H9 (cell line): ENCODE measurements around the gene DIPK1C. TPM values are rescaled to one million over a fixed set of nuclear protein-coding genes. Genes with fewer than 3 reads are reported as not detected.

Experiments used
- DNase-seq: peaks from one replicate; pipeline ENCODE4 v3.0.0-alpha.2; 2017
- H2AFZ ChIP-seq: one replicate; pipeline ENCODE4 v1.6.1; 2013; ENCODE audit warnings: mild to moderate bottlenecking, low read length, control low read depth, moderate library complexity
- H2AK5ac ChIP-seq: 2 replicates; pipeline ENCODE4 v1.6.1; 2013; ENCODE audit warnings: low read length, control low read depth, mixed read lengths; ENCODE audit not compliant: insufficient read length
- H2BK120ac ChIP-seq: one replicate; pipeline ENCODE4 v1.6.1; 2013; ENCODE audit warnings: low read depth, mild to moderate bottlenecking, low read length, control low read depth, inconsistent platforms; ENCODE audit not compliant: poor library complexity, severe bottlenecking
- H2BK12ac ChIP-seq: 2 replicates; pipeline ENCODE4 v1.6.1; 2013; ENCODE audit warnings: low read length, control low read depth, mixed read lengths, low read depth; ENCODE audit not compliant: insufficient read length
- H2BK15ac ChIP-seq: 2 replicates; pipeline ENCODE4 v1.6.1; 2013; ENCODE audit warnings: low read depth, low read length, control low read depth
- H2BK20ac ChIP-seq: one replicate; pipeline ENCODE4 v1.6.1; 2013; ENCODE audit warnings: low read depth, mild to moderate bottlenecking, low read length, control low read depth, inconsistent platforms; ENCODE audit not compliant: poor library complexity, severe bottlenecking
- H2BK5ac ChIP-seq: 2 replicates; pipeline ENCODE4 v1.6.1; 2013; ENCODE audit warnings: low read length, control low read depth, mixed read lengths; ENCODE audit not compliant: insufficient read length
- H3K14ac ChIP-seq: 2 replicates; pipeline ENCODE4 v1.6.1; 2013; ENCODE audit warnings: low read length, control low read depth; ENCODE audit not compliant: insufficient read depth
- H3K18ac ChIP-seq: 2 replicates; pipeline ENCODE4 v1.6.1; 2013; ENCODE audit warnings: low read depth, mild to moderate bottlenecking, mixed read lengths, low read length, control low read depth; ENCODE audit not compliant: insufficient read length
- H3K23ac ChIP-seq: 2 replicates; pipeline ENCODE4 v1.6.1; 2013; ENCODE audit warnings: low read length, control low read depth, mixed read lengths, low read depth; ENCODE audit not compliant: insufficient read length
- H3K23me2 ChIP-seq: 2 replicates; pipeline ENCODE4 v1.6.1; 2013; ENCODE audit warnings: low read depth, mild to moderate bottlenecking, mixed read lengths, low read length, control low read depth; ENCODE audit not compliant: insufficient read length, poor library complexity, severe bottlenecking
- H3K27ac ChIP-seq: 2 replicates; pipeline ENCODE4 v1.5.1; 2013; ENCODE audit warnings: low read length, control low read depth, mixed read lengths, low read depth; ENCODE audit not compliant: insufficient read length
- H3K27me3 ChIP-seq: 2 replicates; pipeline ENCODE4 v1.6.1; 2013; ENCODE audit warnings: low read length, control low read depth, inconsistent platforms; ENCODE audit not compliant: insufficient read depth
- H3K4ac ChIP-seq: 2 replicates; pipeline ENCODE4 v1.6.1; 2013; ENCODE audit warnings: low read depth, mild to moderate bottlenecking, control low read depth, inconsistent platforms, low read length, moderate library complexity
- H3K4me1 ChIP-seq: 2 replicates; pipeline ENCODE4 v1.6.1; 2013; ENCODE audit warnings: low read length, control low read depth, inconsistent platforms; ENCODE audit not compliant: insufficient read depth
- H3K4me2 ChIP-seq: 2 replicates; pipeline ENCODE4 v1.6.1; 2013; ENCODE audit warnings: low read length, control low read depth, mixed read lengths; ENCODE audit not compliant: insufficient read length, insufficient read depth
- H3K56ac ChIP-seq: 2 replicates; pipeline ENCODE4 v1.6.1; 2013; ENCODE audit warnings: low read depth, mild to moderate bottlenecking, mixed read lengths, low read length, control low read depth; ENCODE audit not compliant: insufficient read length
- H3K79me1 ChIP-seq: 2 replicates; pipeline ENCODE4 v1.6.1; 2013; ENCODE audit warnings: low read depth, mild to moderate bottlenecking, moderate library complexity, low read length, control low read depth, inconsistent platforms; ENCODE audit not compliant: insufficient read depth, poor library complexity, severe bottlenecking
- H3K79me2 ChIP-seq: 2 replicates; pipeline ENCODE4 v1.6.1; 2013; ENCODE audit warnings: low read length, control low read depth, inconsistent platforms; ENCODE audit not compliant: insufficient read depth
- H3K9ac ChIP-seq: 2 replicates; pipeline ENCODE4 v1.6.1; 2013; ENCODE audit warnings: low read length, control low read depth, mixed read lengths; ENCODE audit not compliant: insufficient read length; ENCODE audit errors: extremely low read depth
- H3K9me3 ChIP-seq: one replicate; pipeline ENCODE4 v1.6.1; 2013; ENCODE audit warnings: low read depth, low read length, inconsistent platforms; ENCODE audit not compliant: control insufficient read depth
- H3T11ph ChIP-seq: one replicate; pipeline ENCODE4 v1.6.1; 2013; ENCODE audit warnings: mild to moderate bottlenecking, low read length, control low read depth, inconsistent platforms
- H4K20me1 ChIP-seq: one replicate; pipeline ENCODE4 v1.6.1; 2013; ENCODE audit not compliant: control insufficient read depth, insufficient read length, insufficient read depth
- H4K5ac ChIP-seq: 2 replicates; pipeline ENCODE4 v1.6.1; 2013; ENCODE audit warnings: low read depth, mild to moderate bottlenecking, mixed read lengths, low read length, control low read depth; ENCODE audit not compliant: insufficient read length
- H4K8ac ChIP-seq: replicated peaks from 2 replicates; pipeline ENCODE4 v1.6.1; 2013; ENCODE audit warnings: low read length, control low read depth, mixed read lengths, low read depth; ENCODE audit not compliant: insufficient read length
- H4K91ac ChIP-seq: 2 replicates; pipeline ENCODE4 v1.6.1; 2013; ENCODE audit warnings: low read depth, mild to moderate bottlenecking, moderate library complexity, mixed read lengths, low read length, control low read depth; ENCODE audit not compliant: insufficient read length
- H3K27ac Mint-ChIP-seq, 3 experiments: 2 replicates in 2 of 3; 3 replicates in 1 of 3; pipeline ENCODE4 v1.8.0; 2020 to 2021; ENCODE audit warnings: mixed read lengths in 3 of 3, mild to moderate bottlenecking in 1 of 3, moderate library complexity in 1 of 3
- H3K27me3 Mint-ChIP-seq: 2 replicates; pipeline ENCODE4 v1.8.0; 2021; ENCODE audit warnings: low read depth, mild to moderate bottlenecking, moderate library complexity, mixed read lengths
- H3K36me3 Mint-ChIP-seq, 3 experiments: 2 replicates in 2 of 3; 3 replicates in 1 of 3; pipeline ENCODE4 v1.8.0; 2020 to 2021; ENCODE audit warnings: low read depth in 3 of 3, mixed read lengths in 3 of 3; ENCODE audit not compliant: insufficient read depth in 1 of 3
- H3K4me1 Mint-ChIP-seq, 2 experiments: 2 replicates each; pipeline ENCODE4 v1.8.0; 2020; ENCODE audit warnings: mixed read lengths in 2 of 2
- H3K4me3 Mint-ChIP-seq, 2 experiments: 2 replicates in 1 of 2; 3 replicates in 1 of 2; pipeline ENCODE4 v1.8.0; 2020 to 2021; ENCODE audit warnings: mild to moderate bottlenecking in 2 of 2, mixed read lengths in 2 of 2, moderate library complexity in 1 of 2
- H3K9me3 Mint-ChIP-seq, 2 experiments: 2 replicates in 1 of 2; 3 replicates in 1 of 2; pipeline ENCODE4 v1.8.0; 2020; ENCODE audit warnings: mild to moderate bottlenecking in 2 of 2, mixed read lengths in 2 of 2, moderate library complexity in 1 of 2
- WGBS: extraction: QIAGEN DNeasy Blood & Tissue Kit; methylation state at CpG from one replicate; pipeline ENCODE4 v1.1.7; 2013; ENCODE audit warnings: missing lambda C conversion rate, low lambda C conversion rate, mixed read lengths; ENCODE audit not compliant: insufficient read length; ENCODE audit errors: extremely low coverage; 5-methylcytosine and 5-hydroxymethylcytosine counted together
- total RNA-seq: library from RNA; stranded (reverse); gene quantifications from 2 replicates; pipeline ENCODE4 v1.2.1, GENCODE V29; 2021
- TF ChIP-seq, protein P1 (sequence below): fragments of 200-600 bp; sonication (generic); conservative IDR thresholded peaks from 3 replicates; pipeline ENCODE4 v1.8.0; 2021; ENCODE audit warnings: antibody characterized with exemption, mild to moderate bottlenecking

The DIPK1C gene
- total RNA-seq, 1 experiment from 2014 or later, result not detected

DNA sequence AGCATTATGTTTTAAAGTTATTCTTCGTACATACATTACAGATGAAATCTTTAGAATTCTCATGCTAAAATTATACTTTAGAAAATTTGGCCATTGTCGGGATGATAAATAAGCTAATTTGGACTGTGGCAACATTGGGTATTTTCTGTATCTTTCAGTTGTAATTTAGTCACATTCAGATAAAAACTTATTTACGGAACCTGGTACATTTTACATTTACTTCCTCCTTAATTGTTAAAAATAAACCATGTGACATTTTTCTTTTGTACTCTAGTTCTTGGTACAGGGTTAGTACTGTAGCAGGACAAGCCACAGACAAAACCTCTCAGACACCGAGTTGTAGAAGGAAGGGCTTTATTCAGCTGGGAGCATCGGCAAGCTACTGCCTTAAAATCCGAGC is 43.3 kb upstream of the DIPK1C start:
- Histone ChIP-seq H3K14ac (no peak overlapping the region), H4K5ac (no peak overlapping the region), H3K56ac (no peak overlapping the region), H3K23ac (no peak overlapping the region), H3K9me3 (no peaks in the 10 kb centered on the region), H4K8ac (no peak overlapping the region), H3T11ph (no peak overlapping the region), H3K9ac (no peak overlapping the region), H2BK5ac (no peak overlapping the region), H2BK20ac (no peak overlapping the region), H2AK5ac (no peak overlapping the region), H3K18ac (no peak overlapping the region), H4K91ac (no peak overlapping the region), H2BK120ac (no peak overlapping the region), H2BK12ac (no peak overlapping the region), H3K27ac (no peak overlapping the region), H3K79me1 (peaks cover 7% of the 10 kb centered on the region), H3K23me2 (peaks cover 7% of the 10 kb centered on the region), H2AFZ (no peak overlapping the region), H3K4me2 (no peak overlapping the region), H3K4ac (no peak overlapping the region), H4K20me1 (no peaks in the 10 kb centered on the region), H3K79me2 (peaks cover 9% of the 10 kb centered on the region; the same call in 1 of the 2 replicates), H3K27me3 (no peaks in the 10 kb centered on the region), H2BK15ac (no peak overlapping the region), H3K4me1 (peaks cover 3% of the 10 kb centered on the region; the same call in 1 of the 2 replicates)
- Mint-ChIP-seq H3K4me1 (peaks cover 23 to 26% of the 10 kb centered on the region in 2 experiments), H3K9me3 (no peaks in the 10 kb centered on the region; a peak in 1 of 5 replicates), H3K36me3 (peaks cover 41 to 62% (median 61%) of the 10 kb centered on the region in 3 experiments), H3K27me3 (no peaks in the 10 kb centered on the region), H3K27ac (no peak overlapping the region; a peak in 1 of 7 replicates), H3K4me3 (no peak overlapping the region)
- TF ChIP-seq, protein P1, sequence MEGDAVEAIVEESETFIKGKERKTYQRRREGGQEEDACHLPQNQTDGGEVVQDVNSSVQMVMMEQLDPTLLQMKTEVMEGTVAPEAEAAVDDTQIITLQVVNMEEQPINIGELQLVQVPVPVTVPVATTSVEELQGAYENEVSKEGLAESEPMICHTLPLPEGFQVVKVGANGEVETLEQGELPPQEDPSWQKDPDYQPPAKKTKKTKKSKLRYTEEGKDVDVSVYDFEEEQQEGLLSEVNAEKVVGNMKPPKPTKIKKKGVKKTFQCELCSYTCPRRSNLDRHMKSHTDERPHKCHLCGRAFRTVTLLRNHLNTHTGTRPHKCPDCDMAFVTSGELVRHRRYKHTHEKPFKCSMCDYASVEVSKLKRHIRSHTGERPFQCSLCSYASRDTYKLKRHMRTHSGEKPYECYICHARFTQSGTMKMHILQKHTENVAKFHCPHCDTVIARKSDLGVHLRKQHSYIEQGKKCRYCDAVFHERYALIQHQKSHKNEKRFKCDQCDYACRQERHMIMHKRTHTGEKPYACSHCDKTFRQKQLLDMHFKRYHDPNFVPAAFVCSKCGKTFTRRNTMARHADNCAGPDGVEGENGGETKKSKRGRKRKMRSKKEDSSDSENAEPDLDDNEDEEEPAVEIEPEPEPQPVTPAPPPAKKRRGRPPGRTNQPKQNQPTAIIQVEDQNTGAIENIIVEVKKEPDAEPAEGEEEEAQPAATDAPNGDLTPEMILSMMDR, result no peak
- WGBS, result no CpG with 5 or more reads among the region's 6 CpGs
- no peak for DNase-seq
